Suprapubic skin (tissue), 4 donors: ENCODE measurements around the gene SCYGR3. TPM values are rescaled to one million over a fixed set of nuclear protein-coding genes. Genes with fewer than 3 reads are reported as not detected.

Experiments used
- DNase-seq, 2 donors: peaks; one replicate each; pipeline ENCODE4 v3.0.0-alpha.2; 2019; ENCODE audit warnings: low spot score in 2 of 2
- H3K27ac ChIP-seq: fragments of 200-600 bp; sonication (generic); one replicate; pipeline ENCODE4 v1.5.1; 2019
- H3K27me3 ChIP-seq: fragments of 200-600 bp; sonication (generic); one replicate; pipeline ENCODE4 v1.5.1; 2019
- H3K36me3 ChIP-seq: fragments of 200-600 bp; sonication (generic); one replicate; pipeline ENCODE4 v1.5.1; 2019
- H3K4me1 ChIP-seq: fragments of 200-600 bp; sonication (generic); one replicate; pipeline ENCODE4 v1.5.1; 2019
- H3K4me3 ChIP-seq: fragments of 200-600 bp; sonication (generic); one replicate; pipeline ENCODE4 v1.5.1; 2019; ENCODE audit warnings: mild to moderate bottlenecking
- H3K9me3 ChIP-seq: fragments of 200-600 bp; sonication (generic); one replicate; pipeline ENCODE4 v1.5.1; 2019
- EP300 ChIP-seq: sonication (generic); formaldehyde crosslinking; IDR thresholded peaks from one replicate; pipeline ENCODE4 v1.6.1; 2017; ENCODE audit warnings: antibody characterized with exemption
- POLR2A ChIP-seq, 2 donors: fragments of 450-650 bp; IDR thresholded peaks; one replicate each; pipeline ENCODE4 v1.6.1; 2017; ENCODE audit warnings: antibody characterized with exemption in 2 of 2, mild to moderate bottlenecking in 2 of 2, moderate library complexity in 2 of 2
- POLR2AphosphoS5 ChIP-seq, 3 donors: sonication (generic); formaldehyde crosslinking; IDR thresholded peaks; one replicate each; pipeline ENCODE4 v1.6.1; 2017; ENCODE audit warnings: antibody characterized with exemption in 3 of 3
- WGBS: methylation state at CpG from one replicate; pipeline ENCODE4 v1.1.5; 2018; 5-methylcytosine and 5-hydroxymethylcytosine counted together
- total RNA-seq, 4 donors: library from RNA; depleted of rRNA; stranded (reverse); fragments of >200 nt; gene quantifications; one replicate each; pipeline ENCODE4 v1.1.0, GENCODE V29; 2016
- TF ChIP-seq, protein P1 (sequence below), 2 donors: fragments of 200-600 bp in 1 of 2; fragments of 450-650 bp in 1 of 2; sonication (generic) in 1 of 2; IDR thresholded peaks; one replicate each; pipeline ENCODE4 v1.5.1; 2016 to 2019; ENCODE audit warnings: antibody characterized with exemption in 2 of 2, mild to moderate bottlenecking in 1 of 2, moderate library complexity in 1 of 2

The SCYGR3 gene
- total RNA-seq, 4 donors from 2014 or later: not detected

GRCh38 chr2:227625420-227625819, 10.8 kb upstream of the SCYGR3 start:
- H3K36me3 ChIP-seq: no peaks in the 10 kb centered on the region
- peaks cover 4% of the 10 kb centered on the region for H3K27me3 ChIP-seq
- no peak overlapping the region for H3K27ac ChIP-seq
- 73% methylated on average over 2 of the region's 2 CpGs for WGBS
- no peak for TF ChIP-seq POLR2AphosphoS5 (IDR thresholded peaks at IDR 0.05)
- TF ChIP-seq, protein P1, sequence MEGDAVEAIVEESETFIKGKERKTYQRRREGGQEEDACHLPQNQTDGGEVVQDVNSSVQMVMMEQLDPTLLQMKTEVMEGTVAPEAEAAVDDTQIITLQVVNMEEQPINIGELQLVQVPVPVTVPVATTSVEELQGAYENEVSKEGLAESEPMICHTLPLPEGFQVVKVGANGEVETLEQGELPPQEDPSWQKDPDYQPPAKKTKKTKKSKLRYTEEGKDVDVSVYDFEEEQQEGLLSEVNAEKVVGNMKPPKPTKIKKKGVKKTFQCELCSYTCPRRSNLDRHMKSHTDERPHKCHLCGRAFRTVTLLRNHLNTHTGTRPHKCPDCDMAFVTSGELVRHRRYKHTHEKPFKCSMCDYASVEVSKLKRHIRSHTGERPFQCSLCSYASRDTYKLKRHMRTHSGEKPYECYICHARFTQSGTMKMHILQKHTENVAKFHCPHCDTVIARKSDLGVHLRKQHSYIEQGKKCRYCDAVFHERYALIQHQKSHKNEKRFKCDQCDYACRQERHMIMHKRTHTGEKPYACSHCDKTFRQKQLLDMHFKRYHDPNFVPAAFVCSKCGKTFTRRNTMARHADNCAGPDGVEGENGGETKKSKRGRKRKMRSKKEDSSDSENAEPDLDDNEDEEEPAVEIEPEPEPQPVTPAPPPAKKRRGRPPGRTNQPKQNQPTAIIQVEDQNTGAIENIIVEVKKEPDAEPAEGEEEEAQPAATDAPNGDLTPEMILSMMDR (IDR thresholded peaks at IDR 0.05): no peak
- no peak for TF ChIP-seq EP300
- no peaks in the 10 kb centered on the region for H3K4me1 ChIP-seq
- DNase-seq: no peak
- no peak overlapping the region for H3K4me3 ChIP-seq
- H3K9me3 ChIP-seq: no peaks in the 10 kb centered on the region

- H3K27me3 ChIP-seq: no peaks in the 10 kb centered on the region
- H3K4me3 ChIP-seq: no peak overlapping the region
- TF ChIP-seq POLR2AphosphoS5 (IDR thresholded peaks at IDR 0.05) (no peak), EP300 (no peak), POLR2A (IDR thresholded peaks at IDR 0.05) (no peak)
- TF ChIP-seq, protein P1 (IDR thresholded peaks at IDR 0.05): no peak
- H3K27ac ChIP-seq: no peak overlapping the region
- no peak for DNase-seq
- H3K9me3 ChIP-seq: no peaks in the 10 kb centered on the region
- H3K36me3 ChIP-seq: no peaks in the 10 kb centered on the region
- no peaks in the 10 kb centered on the region for H3K4me1 ChIP-seq
Observed at GRCh38 chr2:227623226-227623625, 8.6 kb upstream of the SCYGR3 start.

GRCh38 chr2:227617316-227618230, 2.9 kb upstream of the SCYGR3 start, which contains the start of gene SCYGR4:
Gene SCYGR4, plus strand, starts transcription at chr2:227617498. Its CDS starts 0 bp downstream, at chr2:227617498.
- DNase-seq: no peak
- no peak within 1 kb of the TSS for H3K4me3 ChIP-seq
- no peaks in the 10 kb centered on the region for H3K27me3 ChIP-seq
- no peak for TF ChIP-seq EP300
- no peak for TF ChIP-seq POLR2AphosphoS5 (IDR thresholded peaks at IDR 0.05)
- TF ChIP-seq, protein P1 (IDR thresholded peaks at IDR 0.05): no peak
- no peak for TF ChIP-seq POLR2A (IDR thresholded peaks at IDR 0.05)
- no peak within 1 kb of the TSS for H3K27ac ChIP-seq
- peaks cover 2% of the 10 kb centered on the region for H3K4me1 ChIP-seq
- no peaks in the 10 kb centered on the region for H3K36me3 ChIP-seq
- WGBS: 77% methylated on average over 19 of the region's 20 CpGs
- no peaks in the 10 kb centered on the region for H3K9me3 ChIP-seq

DNA sequence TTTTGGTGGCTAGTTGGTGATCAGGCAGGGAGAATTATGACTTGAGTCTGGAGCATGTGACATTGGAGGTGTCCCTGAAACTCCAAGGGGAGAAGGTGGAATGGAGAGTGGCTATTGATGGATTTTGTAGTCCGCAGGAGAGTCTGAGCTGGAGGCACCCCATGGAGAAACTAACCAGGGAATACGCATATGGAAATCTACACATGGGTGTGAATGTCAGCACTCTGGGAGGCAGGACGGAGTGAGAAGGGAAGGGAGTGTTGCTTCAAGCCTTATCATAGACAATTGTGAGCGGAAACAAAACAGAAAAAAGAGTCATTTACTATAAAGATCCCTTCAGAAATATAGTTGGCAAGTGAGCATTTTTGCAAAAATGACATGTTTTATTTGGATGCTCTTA, 2.0 kb upstream of the SCYGR3 start:
- peaks cover 2% of the 10 kb centered on the region for H3K4me1 ChIP-seq
- 40% methylated on average over 4 of the region's 4 CpGs for WGBS

GRCh38 chr2:227615906-227616305, 1.3 kb upstream of the SCYGR3 start:
- Histone ChIP-seq H3K9me3 (no peaks in the 10 kb centered on the region), H3K27me3 (no peaks in the 10 kb centered on the region), H3K4me1 (peaks cover 2% of the 10 kb centered on the region), H3K36me3 (no peaks in the 10 kb centered on the region), H3K4me3 (no peak overlapping the region), H3K27ac (no peak overlapping the region)
- TF ChIP-seq POLR2AphosphoS5 (IDR thresholded peaks at IDR 0.05): no peak
- no peak for TF ChIP-seq EP300
- TF ChIP-seq, protein P1 (IDR thresholded peaks at IDR 0.05): no peak
- no peak for TF ChIP-seq POLR2A (IDR thresholded peaks at IDR 0.05)
- DNase-seq: no peak
- WGBS: 61% methylated on average over 5 of the region's 5 CpGs

More for the DNA sequence above, 2.0 kb upstream of the SCYGR3 start:
- TF ChIP-seq EP300 (no peak), POLR2AphosphoS5 (IDR thresholded peaks at IDR 0.05) (no peak), POLR2A (IDR thresholded peaks at IDR 0.05) (no peak)
- TF ChIP-seq, protein P1 (IDR thresholded peaks at IDR 0.05): no peak
- Histone ChIP-seq H3K27ac (no peak overlapping the region), H3K9me3 (no peaks in the 10 kb centered on the region), H3K36me3 (no peaks in the 10 kb centered on the region), H3K4me3 (no peak overlapping the region), H3K27me3 (no peaks in the 10 kb centered on the region)
- no peak for DNase-seq
